HG03439 (cell line): ENCODE measurements around the gene HOXA3.

Experiments
- ATAC-seq: cut with Tn5 transposase; IDR thresholded peaks from one replicate; pipeline ENCODE4 v1.9.1; 2021; ENCODE audit warnings: mild to moderate bottlenecking, moderate library complexity; ENCODE audit not compliant: unreplicated experiment

Gene HOXA3

DNA sequence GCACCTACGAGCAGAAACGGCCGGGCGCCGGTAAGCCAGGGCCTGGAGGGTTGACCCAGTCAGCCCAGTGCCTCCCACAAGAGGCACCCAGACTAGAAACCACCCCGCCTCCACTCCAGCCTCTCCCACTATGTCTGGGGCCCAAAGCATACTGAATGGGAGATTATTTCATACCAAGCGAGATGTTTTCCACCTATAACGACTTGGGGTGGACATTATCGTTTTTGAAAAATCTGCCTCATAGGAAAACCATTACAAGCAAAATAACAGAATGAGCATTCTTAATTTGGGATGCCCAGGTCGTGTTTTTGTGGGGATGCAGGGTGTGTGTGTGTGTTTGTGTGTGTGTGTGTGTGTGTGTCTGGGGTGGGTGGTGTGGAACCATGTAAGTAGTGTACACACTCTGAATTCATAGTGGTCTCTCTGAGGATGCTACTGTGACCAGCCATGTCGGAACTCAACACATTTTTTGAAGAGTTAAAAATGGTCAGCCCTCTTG is 6.4 kb downstream of the HOXA3 start:
- no peak for ATAC-seq

DNA sequence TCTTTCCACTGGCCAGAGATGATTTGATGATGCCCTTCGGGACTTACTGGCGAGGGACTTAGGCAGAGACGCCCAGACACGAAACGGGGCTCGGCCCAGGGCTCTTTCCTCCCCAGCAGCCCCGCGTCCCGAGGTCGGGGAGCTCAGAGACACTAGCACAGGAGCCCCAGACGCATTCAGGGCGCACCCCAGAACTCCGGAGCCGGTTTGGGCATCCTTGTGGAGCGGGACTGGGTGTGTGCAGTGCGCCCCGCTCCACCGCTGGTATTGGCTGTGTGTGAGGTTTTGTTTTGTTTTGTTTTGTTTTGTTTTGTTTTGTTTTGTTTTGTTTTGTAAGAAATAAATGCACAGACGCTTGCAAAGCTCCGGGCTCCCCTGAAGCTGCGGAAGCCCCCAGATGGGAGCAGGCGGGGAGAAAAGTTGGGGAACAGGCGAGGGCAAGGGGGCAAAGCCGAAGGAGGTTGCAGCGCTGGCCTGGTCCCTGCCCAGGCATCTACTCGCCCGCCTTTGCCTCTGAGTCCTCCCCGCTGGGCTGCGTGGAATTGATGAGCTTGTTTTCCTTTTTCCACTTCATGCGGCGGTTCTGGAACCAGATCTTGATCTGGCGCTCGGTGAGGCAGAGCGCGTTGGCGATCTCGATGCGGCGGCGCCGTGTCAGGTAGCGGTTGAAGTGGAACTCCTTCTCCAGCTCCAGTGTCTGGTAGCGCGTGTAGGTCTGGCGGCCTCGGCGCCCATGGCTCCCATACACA is 7.0 kb downstream of the HOXA3 start:
- ATAC-seq: no peak

DNA sequence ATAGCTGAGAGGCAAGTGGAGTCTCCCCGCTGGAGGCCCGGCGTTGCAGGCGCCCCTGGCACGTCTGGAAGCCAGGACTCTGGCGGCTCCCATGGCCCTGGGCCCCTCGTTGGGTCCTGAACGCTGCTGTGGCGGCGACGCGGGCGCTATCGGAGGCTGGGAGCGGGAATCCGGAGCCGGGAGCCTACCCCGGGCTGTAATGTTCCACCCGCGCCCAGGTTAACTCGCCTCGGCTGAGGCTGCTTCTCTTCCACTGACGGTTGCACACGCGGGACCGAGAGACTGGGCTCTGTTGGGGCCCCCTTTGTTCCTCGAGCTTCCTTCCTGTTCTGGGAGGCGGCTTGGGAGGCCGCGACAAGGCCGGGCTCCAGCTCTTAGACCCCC is 7.6 kb downstream of the HOXA3 start:
- ATAC-seq: no peak

DNA sequence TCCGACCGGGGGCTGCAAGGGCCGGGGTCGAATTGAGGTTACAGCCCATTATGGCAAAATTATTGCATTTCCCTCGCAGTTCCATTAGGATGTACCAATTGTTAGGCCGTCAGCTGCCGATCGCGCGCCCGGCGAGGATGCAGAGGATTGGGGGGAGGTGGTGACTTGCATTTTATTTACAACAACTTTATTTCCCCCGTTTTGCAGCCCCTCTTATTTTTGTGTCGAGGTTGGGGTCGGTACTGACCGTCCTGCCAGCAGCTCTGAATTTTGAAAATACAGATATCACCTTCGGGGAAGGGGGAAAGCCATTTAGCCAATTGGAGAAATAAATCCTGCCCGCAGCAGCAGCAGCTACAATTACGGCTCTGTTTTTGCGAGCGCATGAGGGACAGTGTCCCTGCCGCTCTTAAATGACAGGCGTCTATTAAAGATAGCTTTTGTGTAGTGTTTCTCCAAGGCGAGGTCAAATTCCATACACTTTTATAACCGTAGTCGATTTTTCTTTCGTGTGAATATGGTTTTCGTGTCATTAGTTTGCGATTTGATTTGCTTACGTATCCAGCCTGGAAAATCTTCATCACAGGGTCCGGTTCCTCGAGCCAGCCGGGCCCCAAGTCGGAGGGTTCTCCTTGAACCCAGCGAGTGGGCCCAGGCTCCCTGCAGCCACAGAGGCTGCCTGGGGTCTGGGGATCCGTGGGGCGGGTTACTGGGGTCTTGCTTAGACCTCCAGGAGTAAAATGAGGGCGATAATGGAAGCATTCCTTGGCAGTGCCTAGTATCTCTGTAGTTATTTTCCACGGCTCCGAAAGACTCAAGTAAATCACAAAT is 8.2 kb downstream of the HOXA3 start:
- ATAC-seq: no peak

DNA sequence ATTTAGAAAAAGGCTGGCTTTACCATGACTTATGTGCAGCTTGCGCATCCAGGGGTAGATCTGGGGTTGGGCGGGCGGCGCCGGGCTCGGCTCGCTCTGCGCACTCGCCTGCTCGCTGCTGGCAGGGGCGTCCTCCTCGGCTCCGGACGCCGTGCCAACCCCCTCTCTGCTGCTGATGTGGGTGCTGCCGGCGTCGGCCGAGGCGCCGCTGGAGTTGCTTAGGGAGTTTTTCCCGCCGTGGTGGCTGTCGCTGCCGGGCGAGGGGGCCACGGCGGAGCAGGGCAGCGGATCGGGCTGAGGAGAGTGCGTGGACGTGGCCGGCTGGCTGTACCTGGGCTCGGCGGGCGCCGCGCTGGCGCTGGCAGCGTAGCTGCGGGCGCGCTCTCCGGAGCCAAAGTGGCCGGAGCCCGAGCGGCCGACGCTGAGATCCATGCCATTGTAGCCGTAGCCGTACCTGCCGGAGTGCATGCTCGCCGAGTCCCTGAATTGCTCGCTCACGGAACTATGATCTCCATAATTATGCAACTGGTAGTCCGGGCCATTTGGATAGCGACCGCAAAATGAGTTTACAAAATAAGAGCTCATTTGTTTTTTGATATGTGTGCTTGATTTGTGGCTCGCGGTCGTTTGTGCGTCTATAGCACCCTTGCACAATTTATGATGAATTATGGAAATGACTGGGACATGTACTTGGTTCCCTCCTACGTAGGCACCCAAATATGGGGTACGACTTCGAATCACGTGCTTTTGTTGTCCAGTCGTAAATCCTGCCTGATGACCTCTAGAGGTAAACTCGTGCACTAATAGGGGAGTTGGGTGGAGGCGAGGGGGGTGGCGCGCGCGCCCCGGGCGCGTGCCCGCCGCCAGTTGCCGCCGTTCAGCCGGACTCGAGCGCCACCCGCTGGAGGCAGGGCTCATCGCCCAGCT is 9.1 kb downstream of the HOXA3 start, which contains the start of gene HOXA5:
TSS of gene HOXA5 (minus strand) at position 659 of the 927 bp plus-strand sequence. CDS start at position 585, 74 bp downstream.
- no peak for ATAC-seq

DNA sequence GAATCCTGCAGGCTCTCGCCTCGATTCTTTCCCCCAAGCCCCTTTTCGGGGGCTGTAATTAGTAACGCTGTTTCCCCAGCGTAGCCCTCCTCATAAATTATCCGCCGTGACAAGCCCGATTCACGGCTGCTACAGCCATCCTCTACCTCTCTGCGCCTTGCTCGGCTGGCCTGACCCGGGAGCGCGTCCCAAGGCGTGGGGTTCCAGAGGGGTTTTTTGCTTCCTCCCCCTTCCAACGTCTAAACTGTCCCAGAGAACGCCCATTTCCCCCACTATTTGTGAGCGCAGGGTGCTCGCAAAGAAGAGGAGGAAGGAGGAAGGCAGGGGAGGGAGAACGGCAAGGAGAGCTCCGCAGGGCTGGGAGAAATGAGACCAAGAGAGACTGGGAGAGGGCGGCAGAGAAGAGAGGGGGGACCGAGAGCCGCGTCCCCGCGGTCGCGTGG is 9.8 kb downstream of the HOXA3 start:
- ATAC-seq: no peak

DNA sequence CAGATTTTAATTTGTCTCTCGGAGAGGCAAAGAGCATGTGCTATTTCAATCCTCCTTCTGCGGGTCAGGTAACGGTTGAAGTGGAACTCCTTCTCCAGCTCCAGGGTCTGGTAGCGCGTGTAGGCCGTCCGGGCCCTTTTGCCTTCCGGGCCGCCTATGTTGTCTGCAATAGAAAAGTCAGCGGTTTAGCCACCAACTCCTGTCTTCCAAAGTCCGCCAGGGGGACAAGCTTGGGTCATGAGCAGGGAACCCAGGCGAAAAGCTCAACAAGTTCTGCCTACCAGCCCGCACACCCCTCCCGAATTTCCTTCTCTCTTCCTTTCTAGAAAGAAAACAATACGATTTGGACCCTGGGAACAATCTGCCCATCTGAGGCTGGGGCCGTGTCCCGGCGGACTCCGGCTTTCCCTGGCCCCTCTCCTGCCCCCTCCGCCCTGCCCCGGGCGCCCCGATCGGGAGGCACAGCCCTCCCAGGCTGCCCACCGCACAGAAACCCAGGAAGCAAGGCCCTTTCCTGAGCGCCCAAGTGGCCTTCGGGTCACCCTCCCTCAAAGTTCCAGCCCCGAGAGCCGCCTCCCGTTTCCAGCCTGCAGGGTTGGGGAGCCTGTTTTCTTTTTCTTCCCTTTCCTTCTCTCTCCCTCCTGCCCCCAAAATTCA is 10.3 kb downstream of the HOXA3 start:
- no peak for ATAC-seq

DNA sequence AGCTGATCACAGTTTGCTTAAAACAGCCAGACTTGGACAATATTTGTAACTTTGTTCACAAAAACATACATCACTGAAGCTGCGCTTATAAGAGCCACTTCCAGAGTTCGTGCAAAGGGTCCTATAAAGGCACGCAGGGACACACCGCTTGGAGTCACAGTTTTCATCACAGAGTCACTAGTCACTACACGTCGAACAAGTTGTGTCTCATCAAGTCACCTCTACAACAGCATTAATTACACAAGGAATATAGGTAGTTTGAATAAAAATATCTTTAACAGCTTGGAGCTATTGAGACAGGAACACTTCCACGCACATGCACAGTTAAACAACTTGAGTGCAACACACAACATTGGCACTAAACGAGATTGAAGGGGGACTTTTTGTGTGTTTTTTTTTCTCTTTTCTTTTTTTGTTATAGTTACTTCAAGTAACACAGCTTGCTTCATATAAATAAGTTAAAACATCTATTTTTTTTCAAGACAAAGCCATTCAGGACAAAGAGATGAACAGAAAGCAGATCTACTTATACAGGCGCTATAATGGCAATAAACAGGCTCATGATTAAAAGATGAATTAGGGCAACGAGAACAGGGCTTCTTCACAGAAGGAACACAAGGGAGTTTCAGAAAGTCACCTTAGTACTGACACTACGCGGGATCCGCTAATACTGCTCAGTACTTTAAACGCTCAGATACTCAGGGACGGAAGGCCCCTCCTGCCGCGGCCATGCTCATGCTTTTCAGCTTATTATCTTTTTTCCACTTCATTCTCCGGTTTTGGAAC is 11.1 kb downstream of the HOXA3 start:
- ATAC-seq: no peak

DNA sequence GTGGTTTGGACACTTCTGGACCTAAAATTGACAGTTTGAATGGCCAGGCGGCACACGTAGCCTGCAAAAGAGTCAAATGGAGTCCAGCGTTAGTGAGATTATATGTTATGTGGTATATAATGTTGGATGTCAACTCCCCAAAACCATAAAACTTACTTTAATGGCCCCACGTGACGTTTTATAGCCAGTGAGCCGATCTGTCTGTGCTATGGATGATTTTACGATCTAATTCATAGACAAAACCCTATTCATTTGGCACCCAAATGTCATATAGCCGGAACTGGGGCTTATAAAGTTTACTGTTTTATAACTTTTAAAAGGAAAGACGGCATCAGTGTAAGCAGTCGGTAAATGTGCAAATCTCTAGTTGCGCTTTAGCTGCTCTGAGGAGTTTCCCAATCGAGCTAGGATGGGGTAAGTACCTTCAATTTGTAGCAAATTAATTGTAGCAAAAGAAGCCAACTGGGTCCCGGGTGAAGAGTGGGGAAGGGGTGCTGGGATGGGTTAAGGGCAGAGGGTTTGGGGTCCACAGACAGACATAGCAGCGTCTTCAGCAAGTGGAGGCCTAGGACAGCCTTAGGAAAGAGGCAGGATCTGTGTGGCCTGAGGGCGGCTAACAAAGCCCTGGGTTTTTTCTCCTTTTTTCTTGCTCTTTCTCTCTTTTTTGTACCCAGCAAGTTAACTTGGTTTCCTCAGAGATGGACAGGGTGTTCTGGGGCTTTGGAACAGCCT is 12.1 kb downstream of the HOXA3 start:
- no peak for ATAC-seq

DNA sequence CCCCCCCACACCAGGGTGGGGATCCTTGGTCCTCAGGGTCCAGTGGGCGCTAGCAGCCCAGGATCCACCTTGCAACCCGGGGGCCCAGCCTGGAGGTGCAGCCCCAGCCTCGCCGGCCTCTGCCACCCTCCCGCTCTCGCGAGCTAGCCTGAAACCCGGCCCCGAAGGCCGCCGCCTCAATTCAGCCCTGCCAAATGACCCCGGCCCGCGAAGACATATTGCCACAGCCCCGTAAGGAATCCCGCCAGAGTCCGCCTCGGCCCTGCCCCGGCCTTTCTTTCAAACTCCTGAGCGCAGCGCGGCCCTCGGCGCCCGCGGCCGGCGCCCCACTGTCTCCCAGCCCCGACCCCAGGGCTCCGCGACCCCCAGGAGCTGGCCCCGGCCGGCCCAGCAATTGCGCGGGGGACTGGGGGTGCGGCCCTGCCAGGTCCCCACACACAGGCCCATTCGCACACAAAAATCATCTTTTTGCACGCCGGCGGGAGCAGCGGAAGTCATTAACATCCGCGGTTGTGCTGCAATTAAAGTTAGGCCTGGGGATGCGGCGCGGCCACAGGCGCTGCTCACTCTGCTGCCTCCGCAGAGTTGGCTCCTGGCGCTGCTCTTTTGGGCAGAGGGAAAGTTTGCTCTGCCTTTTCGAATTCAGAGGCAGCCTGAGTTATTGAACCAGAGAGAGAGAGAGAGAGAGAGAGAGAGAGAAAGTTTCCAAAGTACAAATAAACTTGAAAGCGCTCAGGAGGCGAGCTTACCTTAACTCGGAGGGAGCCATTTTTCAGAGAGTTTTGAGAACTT is 12.9 kb downstream of the HOXA3 start:
- ATAC-seq: no peak

DNA sequence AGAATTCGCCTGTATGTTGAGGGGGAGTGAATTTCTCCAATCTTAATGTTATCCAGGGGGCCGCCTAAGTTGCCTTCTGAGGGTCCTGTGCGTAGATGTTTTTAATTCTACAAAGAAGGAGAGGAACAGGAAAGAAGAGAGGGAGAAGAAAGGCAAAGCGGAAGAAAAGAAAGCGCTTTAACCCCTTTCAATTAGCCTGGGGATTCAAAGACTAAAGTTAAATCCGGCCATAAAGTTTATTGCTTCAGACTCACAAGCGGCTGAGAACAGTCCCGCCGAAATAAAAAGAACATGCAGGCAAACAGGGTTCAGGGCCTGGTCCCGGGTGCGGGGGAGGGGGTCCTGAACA is 13.4 kb downstream of the HOXA3 start:
- no peak for ATAC-seq

DNA sequence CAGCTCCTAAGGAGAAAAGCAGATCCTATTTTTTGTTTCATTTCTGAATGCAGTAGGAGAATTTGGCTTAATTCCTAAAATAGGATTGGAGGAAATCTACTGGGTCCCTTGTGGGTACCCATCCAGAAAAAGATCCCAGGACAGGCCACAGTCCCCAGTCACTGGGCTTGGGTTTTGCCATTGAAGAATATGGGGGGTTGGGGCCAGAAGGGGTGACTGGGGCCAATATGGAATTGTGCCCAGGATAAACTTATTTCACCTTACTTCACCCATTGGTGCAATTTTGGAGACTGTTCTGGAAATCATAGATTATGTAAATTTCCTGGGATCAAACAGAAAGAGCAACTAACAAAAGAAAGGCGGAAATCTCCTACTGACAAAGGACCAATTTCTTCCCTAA is 13.9 kb downstream of the HOXA3 start:
- no peak for ATAC-seq

DNA sequence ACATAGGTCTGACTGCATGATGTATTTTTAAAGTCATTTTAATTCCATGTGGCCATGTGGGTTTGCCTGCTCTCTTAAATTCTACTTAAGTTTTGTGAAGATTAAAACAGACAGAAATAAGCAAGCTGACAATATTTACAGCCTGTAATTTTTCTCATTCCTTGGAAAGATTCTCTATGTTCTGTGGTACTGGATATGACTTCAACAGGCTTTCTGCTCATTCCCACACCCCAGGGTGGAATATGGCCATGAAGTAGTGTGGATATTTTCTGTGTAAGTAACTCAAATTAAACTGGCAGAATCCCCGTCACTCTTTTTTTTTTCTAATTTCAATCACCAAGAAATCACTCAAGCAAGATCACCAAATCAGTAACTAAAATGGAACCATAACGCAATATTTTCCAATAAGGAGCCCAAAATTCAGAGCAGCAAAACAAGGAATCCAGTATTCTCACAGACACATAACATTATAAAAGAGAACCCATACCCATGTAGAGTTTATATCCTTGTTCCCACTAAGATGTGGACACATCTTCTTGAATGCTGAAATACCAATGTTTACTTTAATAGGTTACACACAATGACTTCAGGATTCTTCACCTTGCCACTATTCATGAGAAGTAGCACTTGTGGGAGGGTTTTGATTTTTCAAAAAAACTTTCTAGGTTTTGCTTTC is 14.6 kb downstream of the HOXA3 start:
- no peak for ATAC-seq

DNA sequence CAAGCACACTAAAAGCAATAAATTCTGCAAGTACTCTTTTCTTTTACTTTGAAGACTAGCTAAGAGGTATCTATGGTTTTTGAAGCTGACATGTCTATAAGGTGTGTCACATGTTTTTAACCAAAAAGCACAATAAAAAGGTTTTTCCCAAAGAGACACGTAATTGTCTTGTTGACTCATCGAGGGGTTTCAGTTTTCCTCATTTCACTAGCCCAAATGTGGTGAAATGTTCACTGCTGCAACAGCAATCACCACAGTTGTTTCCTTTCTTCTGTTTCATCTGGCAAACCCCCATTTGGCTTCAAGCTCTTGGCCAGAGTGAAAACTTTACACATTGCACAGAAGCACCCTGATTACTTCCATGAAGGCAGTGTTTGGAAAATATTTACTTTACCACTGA is 18.0 kb downstream of the HOXA3 start:
- ATAC-seq: no peak

DNA sequence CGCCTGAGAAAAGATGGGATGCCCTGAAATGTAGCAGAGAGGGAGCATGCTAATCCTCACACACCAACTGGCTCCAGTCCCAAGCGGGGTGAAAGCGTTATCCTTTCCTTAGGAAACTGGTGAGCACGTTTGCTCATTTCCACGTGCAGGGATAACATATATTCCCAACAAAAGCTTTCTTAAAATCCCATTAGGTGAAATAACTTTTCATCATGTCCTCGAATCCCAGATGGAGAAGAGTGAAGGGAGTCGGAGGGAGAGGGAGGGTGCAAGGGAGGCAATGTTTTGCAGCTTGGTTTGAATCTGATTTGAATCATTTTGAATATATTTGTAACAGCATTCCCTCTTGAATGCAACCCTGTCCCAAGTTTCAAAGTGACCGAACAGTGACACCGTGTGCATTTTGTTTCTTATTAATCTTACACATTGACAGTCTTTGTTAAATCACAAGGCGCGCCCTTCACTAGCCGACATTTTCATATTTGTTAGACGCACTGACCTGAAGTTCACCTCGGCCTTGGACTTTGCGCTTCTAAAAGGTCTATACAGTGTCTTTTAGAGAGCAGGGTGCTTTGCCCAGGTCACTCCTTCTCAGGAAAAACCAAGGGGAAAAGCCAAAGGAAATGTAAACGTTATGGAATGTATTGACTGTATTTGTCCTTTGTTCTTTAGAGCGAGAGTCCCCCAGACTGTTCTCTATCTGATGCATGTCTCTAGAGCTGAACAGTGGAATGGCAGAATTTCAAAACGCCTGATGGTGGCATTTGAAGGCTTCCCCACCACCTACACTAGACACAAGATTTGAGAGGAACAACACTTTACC is 18.8 kb downstream of the HOXA3 start:
- ATAC-seq: no peak

DNA sequence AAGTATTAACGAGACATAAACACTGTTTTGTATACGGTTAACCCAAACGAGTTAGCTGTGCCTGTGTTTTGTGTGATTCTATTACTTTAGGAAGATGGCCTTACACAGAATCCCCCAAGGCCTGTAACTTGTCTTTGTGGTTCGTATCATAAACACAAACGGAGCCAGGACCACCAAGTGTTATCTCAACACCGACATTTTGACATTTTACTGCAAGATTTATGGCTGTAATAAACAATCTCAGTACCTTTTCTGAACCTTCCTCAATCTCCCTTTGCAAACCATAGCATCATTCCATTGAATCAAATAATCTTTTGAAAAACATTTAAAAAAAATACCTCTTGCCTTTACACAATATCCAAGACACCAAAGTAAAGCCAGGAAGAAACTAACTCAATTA is 19.4 kb downstream of the HOXA3 start:
- no peak for ATAC-seq

DNA sequence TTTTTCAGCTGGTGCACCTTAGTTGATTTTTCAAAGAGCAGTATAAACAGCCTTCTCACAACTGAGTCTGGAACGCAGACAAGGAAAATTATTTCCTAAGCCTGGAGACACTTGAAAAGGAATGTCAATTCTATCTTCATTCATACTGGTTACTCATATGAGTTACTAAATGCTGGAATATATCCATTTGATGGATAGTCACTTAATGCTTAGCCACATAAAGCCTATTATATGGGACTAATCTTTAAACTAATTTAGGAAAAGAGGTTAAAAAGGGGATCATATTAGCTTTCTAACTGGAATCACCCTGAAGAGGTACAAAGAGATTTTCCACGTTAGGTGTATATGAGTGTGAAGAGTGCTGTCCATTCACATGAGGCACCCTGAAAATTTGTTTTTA is 20.2 kb downstream of the HOXA3 start:
- ATAC-seq: no peak
